PC-3 (cell line): ENCODE measurements around the gene ZNF23. TPM values are rescaled to one million over a fixed set of nuclear protein-coding genes. Genes with fewer than 3 reads are reported as not detected.

Experiments
- ATAC-seq: fragments of 200-7000 bp; cut with Tn5 transposase; 2 replicates; pipeline ENCODE4 v1.9.1; 2020; ENCODE audit warnings: mild to moderate bottlenecking, moderate library complexity
- BruUV-seq: library from RNA; stranded (reverse); fragments of 400-500 nt; replicated peaks from 2 replicates; lab custom pipeline; 2021; lab: Mats Ljungman, UMichigan
- CTCF ChIA-PET: fragments of 300-600 bp; sonication (Branson Sonifier 250); formaldehyde crosslinking; loops from one replicate; lab custom pipeline; 2022; ENCODE audit warnings: antibody characterized with exemption; lab: Charles Lee
- POLR2A ChIA-PET: fragments of 300-600 bp; sonication (Branson Sonifier 250); formaldehyde crosslinking; loops from one replicate; lab custom pipeline; 2022; ENCODE audit warnings: antibody characterized with exemption; ENCODE audit not compliant: unreplicated experiment; lab: Charles Lee
- DNase-seq: peaks from one replicate; pipeline ENCODE4 v3.0.0-alpha.2; 2015
- H2AFZ ChIP-seq: fragments of 300-600 bp; sonication (generic); 2 replicates; pipeline ENCODE4 v1.6.0; 2016; ENCODE audit warnings: antibody characterized with exemption, low read length
- H3F3A ChIP-seq: fragments of 300-600 bp; sonication (generic); one replicate; pipeline ENCODE4 v1.6.0; 2017; ENCODE audit warnings: antibody characterized with exemption, low read length, control low read depth, mild to moderate bottlenecking; ENCODE audit not compliant: unreplicated experiment
- H3K27ac ChIP-seq: fragments of 300-600 bp; sonication (generic); 2 replicates; pipeline ENCODE4 v1.5.1; 2016; ENCODE audit warnings: mild to moderate bottlenecking, low read length
- H3K27me3 ChIP-seq: fragments of 300-600 bp; sonication (generic); 2 replicates; pipeline ENCODE4 v1.6.1; 2016; ENCODE audit warnings: low read length, mixed read lengths
- H3K36me3 ChIP-seq: fragments of 300-600 bp; sonication (generic); 2 replicates; pipeline ENCODE4 v1.6.1; 2016; ENCODE audit warnings: low read depth, mixed run types, low read length, mixed read lengths
- H3K4me1 ChIP-seq: fragments of 300-600 bp; sonication (generic); 2 replicates; pipeline ENCODE4 v1.5.1; 2016; ENCODE audit warnings: low read length; ENCODE audit not compliant: insufficient read depth
- H3K4me2 ChIP-seq: fragments of 300-600 bp; sonication (generic); 2 replicates; pipeline ENCODE4 v1.6.0; 2016; ENCODE audit warnings: low read length
- H3K4me3 ChIP-seq: fragments of 300-600 bp; sonication (generic); 2 replicates; pipeline ENCODE4 v1.5.1; 2016; ENCODE audit warnings: mild to moderate bottlenecking, low read length, mixed read lengths
- H3K79me2 ChIP-seq: fragments of 300-600 bp; sonication (generic); 2 replicates; pipeline ENCODE4 v1.6.1; 2017; ENCODE audit warnings: low read length, mixed read lengths
- H3K9ac ChIP-seq: fragments of 300-600 bp; sonication (generic); 2 replicates; pipeline ENCODE4 v1.6.0; 2016; ENCODE audit warnings: mild to moderate bottlenecking, low read length
- H3K9me2 ChIP-seq: fragments of 300-600 bp; sonication (generic); replicated peaks from 2 replicates; pipeline ENCODE4 v1.6.1; 2016; ENCODE audit warnings: mixed run types, low read length, mixed read lengths
- H3K9me3 ChIP-seq: fragments of 300-600 bp; sonication (generic); 2 replicates; pipeline ENCODE4 v1.6.1; 2016; ENCODE audit warnings: low read length, mixed read lengths
- H4K20me1 ChIP-seq: fragments of 300-600 bp; sonication (generic); 2 replicates; pipeline ENCODE4 v1.6.1; 2016; ENCODE audit warnings: low read length, mixed read lengths
- CTCF ChIP-seq: fragments of 300-600 bp; sonication (generic); conservative IDR thresholded peaks from 2 replicates; pipeline ENCODE4 v1.5.1; 2017; ENCODE audit warnings: antibody characterized with exemption, low read depth, mild to moderate bottlenecking, low read length
- EZH2 ChIP-seq: fragments of 300-600 bp; sonication (generic); IDR thresholded peaks from one replicate; pipeline ENCODE4 v1.6.1; 2017; ENCODE audit warnings: antibody characterized with exemption, mild to moderate bottlenecking, low read length; ENCODE audit not compliant: unreplicated experiment
- EZH2phosphoT487 ChIP-seq: fragments of 300-600 bp; sonication (generic); IDR thresholded peaks from 2 replicates; pipeline ENCODE4 v1.6.1; 2018; ENCODE audit warnings: mild to moderate bottlenecking, antibody characterized with exemption, low read length, borderline replicate concordance
- intact Hi-C: fragments of 100-400 bp; cut with micrococcal nuclease; formaldehyde crosslinking; loops from 2 replicates; pipeline ENCODE4 v1.9.0; 2023
- total RNA-seq: library from RNA; depleted of rRNA; stranded (reverse); fragments of >200 nt; gene quantifications from 2 replicates; pipeline ENCODE4 v1.2.3, GENCODE V29; 2014

The ZNF23 gene
- total RNA-seq, 1 experiment from 2014 or later = 7.5 TPM

- H3K9ac ChIP-seq = no peak overlapping the region
- DNase-seq (peak; percentile 30), ATAC-seq (no peak)
- peaks cover 15% of the 10 kb centered on the region for H3K36me3 ChIP-seq
- peaks cover 17% of the 10 kb centered on the region for H3K4me1 ChIP-seq
- TF ChIP-seq EZH2 = no peak
- TF ChIP-seq EZH2phosphoT487 = no peak
- TF ChIP-seq CTCF = peak; percentile 56
- no peaks in the 10 kb centered on the region for H4K20me1 ChIP-seq
- no peak overlapping the region for H3K27ac ChIP-seq
- intact Hi-C loops = no loop called here
- H3K4me3 ChIP-seq = no peak overlapping the region
- no peaks in the 10 kb centered on the region for H3K9me2 ChIP-seq
- no peaks in the 10 kb centered on the region for H3K79me2 ChIP-seq
- POLR2A ChIA-PET = no interaction called here
- H3K27me3 ChIP-seq = no peaks in the 10 kb centered on the region
- H3K9me3 ChIP-seq = no peaks in the 10 kb centered on the region
- CTCF ChIA-PET = no interaction called here
- H3F3A ChIP-seq = peaks cover under 1% of the 10 kb centered on the region
- BruUV-seq = no TSS peak
- H3K4me2 ChIP-seq = no peak overlapping the region
- no peak overlapping the region for H2AFZ ChIP-seq
Measured at GRCh38 chr16:71479420-71479819, 17.4 kb upstream of the ZNF23 start.

- Histone ChIP-seq H3K4me3 (no peak overlapping the region), H4K20me1 (no peaks in the 10 kb centered on the region), H3K9ac (no peak overlapping the region), H3K4me1 (peaks cover 20% of the 10 kb centered on the region), H3K27ac (no peak overlapping the region), H3K4me2 (no peak overlapping the region), H3K79me2 (no peaks in the 10 kb centered on the region), H2AFZ (no peak overlapping the region), H3K36me3 (peaks cover 15% of the 10 kb centered on the region), H3K9me3 (no peaks in the 10 kb centered on the region), H3K27me3 (no peaks in the 10 kb centered on the region), H3K9me2 (no peaks in the 10 kb centered on the region), H3F3A (peaks cover 6% of the 10 kb centered on the region)
- no TSS peak for BruUV-seq
- TF ChIP-seq CTCF = no peak
- TF ChIP-seq EZH2 = no peak
- no peak for TF ChIP-seq EZH2phosphoT487
- DNase-seq = no peak
- ATAC-seq = no peak
- intact Hi-C loops = no loop called here
- POLR2A ChIA-PET = no interaction called here
- CTCF ChIA-PET = no interaction called here
Measured at GRCh38 chr16:71476457-71477124, 14.5 kb upstream of the ZNF23 start.

GRCh38 chr16:71474864-71475263 lies 12.8 kb upstream of the ZNF23 start:
- CTCF ChIA-PET = no interaction called here
- Histone ChIP-seq H3K9me2 (no peaks in the 10 kb centered on the region), H3K4me1 (peaks cover 20% of the 10 kb centered on the region), H3K79me2 (no peaks in the 10 kb centered on the region), H3K9me3 (no peaks in the 10 kb centered on the region), H2AFZ (no peak overlapping the region), H3K36me3 (peaks cover 15% of the 10 kb centered on the region), H3K27ac (peak overlapping the region; percentile 65), H3K27me3 (no peaks in the 10 kb centered on the region), H3K4me3 (no peak overlapping the region), H3K9ac (no peak overlapping the region), H4K20me1 (no peaks in the 10 kb centered on the region), H3K4me2 (peak overlapping the region; percentile 57), H3F3A (peaks cover 6% of the 10 kb centered on the region)
- ATAC-seq (peak; percentile 97), DNase-seq (peak; percentile 90)
- no TSS peak for BruUV-seq
- intact Hi-C loops = loop anchor here (2.0 kb wide), 1 partner anchor 14 kb away; no protein-coding TSS in a partner anchor
- POLR2A ChIA-PET = interaction anchor here (1.2 kb wide), 1 partner anchor 9 kb away, joined by 3 read pairs; no protein-coding TSS in a partner anchor
- TF ChIP-seq EZH2phosphoT487 (no peak), CTCF (no peak), EZH2 (no peak)
